K562 (cell line): ENCODE data around the gene TGFA. TPM values are rescaled to one million over a fixed set of nuclear protein-coding genes. Genes with fewer than 3 reads are reported as not detected.

ENCODE experiments used
- ARNT ChIP-seq, 2 experiments: fragments of 450-650 bp; IDR thresholded peaks; 2 replicates each; pipeline ENCODE4 v1.6.1; 2016; ENCODE audit warnings: mild to moderate bottlenecking in 1 of 2
- FOXA3 ChIP-seq, 2 experiments: fragments of 450-650 bp in 1 of 2; sonication (generic) in 1 of 2; formaldehyde crosslinking; IDR thresholded peaks in 1 of 2; conservative IDR thresholded peaks in 1 of 2; 2 replicates each; pipeline versions ENCODE4 v1.4.0 to v1.8.0; 2020 to 2022; ENCODE audit warnings: mild to moderate bottlenecking in 2 of 2, missing genetic modification reagents in 1 of 2
- ZNF384 ChIP-seq: IDR thresholded peaks from 2 replicates; pipeline ENCODE4 v1.6.1; 2012; ENCODE audit warnings: low read depth, low read length, improper control_type of control experiment
- ZNF589 ChIP-seq: fragments of 200-800 bp; sonication (Bioruptor generic); IDR thresholded peaks from 2 replicates; pipeline ENCODE4 v1.6.1; 2016; ENCODE audit warnings: low read depth, missing genetic modification characterization, missing compliant biosample characterization
- polyA plus RNA-seq, 8 experiments: library from polyadenylated mRNA; depleted of rRNA in 4 of 8; stranded (reverse) in 5 of 8; unstranded in 3 of 8; fragments of >200 nt; fragmentation: Nextera tagmentation in 2 of 8; fragmentation: Illumina TruSeq in 1 of 8; extraction: Ambion mirVana in 2 of 8; extraction: Trizol in 1 of 8; gene quantifications; 2 replicates each; pipeline versions ENCODE4 v1.2.1 to v1.2.3, GENCODE V29; 2011 to 2014; ENCODE audit warnings: inconsistent platforms in 1 of 8, missing spikeins in 1 of 8
- total RNA-seq, 7 experiments: library from RNA; depleted of rRNA in 6 of 7; stranded (reverse); fragments of >200 nt in 6 of 7; fragmentation: Illumina TruSeq in 2 of 7; extraction: Trizol in 2 of 7; gene quantifications; 2 replicates each; pipeline versions ENCODE4 v1.2.1 to v1.2.3, GENCODE V29; 2011 to 2021; ENCODE audit warnings: low replicate concordance in 1 of 7
- TF ChIP-seq, protein P1 (sequence below), 2 experiments: fragments of 450-650 bp in 1 of 2; sonication (generic) in 1 of 2; formaldehyde crosslinking in 1 of 2; IDR thresholded peaks; 2 replicates each; pipeline versions ENCODE4 v1.7.1 to v1.9.0; 2016 to 2022; ENCODE audit warnings: inconsistent platforms in 1 of 2, mild to moderate bottlenecking in 1 of 2, missing genetic modification reagents in 1 of 2
- TF ChIP-seq, protein P2 (sequence below): fragments of 250-450 bp; sonication (Bioruptor Pico); IDR thresholded peaks from 2 replicates; pipeline ENCODE4 v1.8.0; 2022; ENCODE audit warnings: moderate library complexity, mild to moderate bottlenecking, inconsistent platforms
- TF ChIP-seq, protein P3 (sequence below): sonication (generic); formaldehyde crosslinking; IDR thresholded peaks from 2 replicates; pipeline ENCODE4 v1.8.0; 2022; ENCODE audit warnings: mild to moderate bottlenecking, missing genetic modification reagents
- TF ChIP-seq, protein P4 (sequence below): fragments of 450-650 bp; IDR thresholded peaks from 2 replicates; pipeline ENCODE4 v1.6.1; 2017; ENCODE audit warnings: antibody characterized with exemption, mild to moderate bottlenecking

Gene TGFA
- total and polyA plus RNA-seq, 9 of the 15 experiments (the other 6 are each of a cell fraction or from before 2014, with no cell fraction given): not detected

DNA sequence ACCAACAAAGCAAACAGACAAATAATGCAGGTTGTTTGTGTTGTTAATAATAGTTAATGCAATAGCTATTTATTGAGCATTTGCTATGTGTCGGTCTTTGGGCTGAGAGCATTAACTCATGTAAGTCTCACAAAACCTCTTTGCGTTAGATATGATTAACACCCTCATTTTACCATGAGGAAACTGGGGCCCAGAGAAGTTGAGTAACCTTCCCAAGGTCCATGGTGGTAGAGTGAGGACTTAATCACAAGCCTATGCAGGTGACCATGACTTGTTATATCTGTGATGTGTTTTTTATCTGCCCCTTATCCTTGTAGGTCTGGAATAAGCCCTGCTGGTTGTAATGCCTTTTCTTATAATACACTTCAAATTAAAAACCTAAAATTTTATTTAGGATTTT lies 127.3 kb downstream of the TGFA start (continued):
- TF ChIP-seq, protein P1, sequence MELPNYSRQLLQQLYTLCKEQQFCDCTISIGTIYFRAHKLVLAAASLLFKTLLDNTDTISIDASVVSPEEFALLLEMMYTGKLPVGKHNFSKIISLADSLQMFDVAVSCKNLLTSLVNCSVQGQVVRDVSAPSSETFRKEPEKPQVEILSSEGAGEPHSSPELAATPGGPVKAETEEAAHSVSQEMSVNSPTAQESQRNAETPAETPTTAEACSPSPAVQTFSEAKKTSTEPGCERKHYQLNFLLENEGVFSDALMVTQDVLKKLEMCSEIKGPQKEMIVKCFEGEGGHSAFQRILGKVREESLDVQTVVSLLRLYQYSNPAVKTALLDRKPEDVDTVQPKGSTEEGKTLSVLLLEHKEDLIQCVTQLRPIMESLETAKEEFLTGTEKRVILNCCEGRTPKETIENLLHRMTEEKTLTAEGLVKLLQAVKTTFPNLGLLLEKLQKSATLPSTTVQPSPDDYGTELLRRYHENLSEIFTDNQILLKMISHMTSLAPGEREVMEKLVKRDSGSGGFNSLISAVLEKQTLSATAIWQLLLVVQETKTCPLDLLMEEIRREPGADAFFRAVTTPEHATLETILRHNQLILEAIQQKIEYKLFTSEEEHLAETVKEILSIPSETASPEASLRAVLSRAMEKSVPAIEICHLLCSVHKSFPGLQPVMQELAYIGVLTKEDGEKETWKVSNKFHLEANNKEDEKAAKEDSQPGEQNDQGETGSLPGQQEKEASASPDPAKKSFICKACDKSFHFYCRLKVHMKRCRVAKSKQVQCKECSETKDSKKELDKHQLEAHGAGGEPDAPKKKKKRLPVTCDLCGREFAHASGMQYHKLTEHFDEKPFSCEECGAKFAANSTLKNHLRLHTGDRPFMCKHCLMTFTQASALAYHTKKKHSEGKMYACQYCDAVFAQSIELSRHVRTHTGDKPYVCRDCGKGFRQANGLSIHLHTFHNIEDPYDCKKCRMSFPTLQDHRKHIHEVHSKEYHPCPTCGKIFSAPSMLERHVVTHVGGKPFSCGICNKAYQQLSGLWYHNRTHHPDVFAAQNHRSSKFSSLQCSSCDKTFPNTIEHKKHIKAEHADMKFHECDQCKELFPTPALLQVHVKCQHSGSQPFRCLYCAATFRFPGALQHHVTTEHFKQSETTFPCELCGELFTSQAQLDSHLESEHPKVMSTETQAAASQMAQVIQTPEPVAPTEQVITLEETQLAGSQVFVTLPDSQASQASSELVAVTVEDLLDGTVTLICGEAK (IDR thresholded peaks at IDR 0.05): no peak
- TF ChIP-seq, protein P1 (CRISPR knock-in tag; IDR thresholded peaks at IDR 0.05): no peak
- TF ChIP-seq, protein P2, sequence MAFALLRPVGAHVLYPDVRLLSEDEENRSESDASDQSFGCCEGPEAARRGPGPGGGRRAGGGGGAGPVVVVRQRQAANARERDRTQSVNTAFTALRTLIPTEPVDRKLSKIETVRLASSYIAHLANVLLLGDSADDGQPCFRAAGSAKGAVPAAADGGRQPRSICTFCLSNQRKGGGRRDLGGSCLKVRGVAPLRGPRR: no peak
- TF ChIP-seq, protein P3, sequence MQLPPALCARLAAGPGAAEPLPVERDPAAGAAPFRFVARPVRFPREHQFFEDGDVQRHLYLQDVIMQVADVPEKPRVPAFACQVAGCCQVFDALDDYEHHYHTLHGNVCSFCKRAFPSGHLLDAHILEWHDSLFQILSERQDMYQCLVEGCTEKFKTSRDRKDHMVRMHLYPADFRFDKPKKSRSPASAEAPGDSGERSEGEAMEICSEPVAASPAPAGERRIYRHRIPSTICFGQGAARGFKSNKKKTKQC (CRISPR knock-in tag): no peak
- TF ChIP-seq, protein P4, sequence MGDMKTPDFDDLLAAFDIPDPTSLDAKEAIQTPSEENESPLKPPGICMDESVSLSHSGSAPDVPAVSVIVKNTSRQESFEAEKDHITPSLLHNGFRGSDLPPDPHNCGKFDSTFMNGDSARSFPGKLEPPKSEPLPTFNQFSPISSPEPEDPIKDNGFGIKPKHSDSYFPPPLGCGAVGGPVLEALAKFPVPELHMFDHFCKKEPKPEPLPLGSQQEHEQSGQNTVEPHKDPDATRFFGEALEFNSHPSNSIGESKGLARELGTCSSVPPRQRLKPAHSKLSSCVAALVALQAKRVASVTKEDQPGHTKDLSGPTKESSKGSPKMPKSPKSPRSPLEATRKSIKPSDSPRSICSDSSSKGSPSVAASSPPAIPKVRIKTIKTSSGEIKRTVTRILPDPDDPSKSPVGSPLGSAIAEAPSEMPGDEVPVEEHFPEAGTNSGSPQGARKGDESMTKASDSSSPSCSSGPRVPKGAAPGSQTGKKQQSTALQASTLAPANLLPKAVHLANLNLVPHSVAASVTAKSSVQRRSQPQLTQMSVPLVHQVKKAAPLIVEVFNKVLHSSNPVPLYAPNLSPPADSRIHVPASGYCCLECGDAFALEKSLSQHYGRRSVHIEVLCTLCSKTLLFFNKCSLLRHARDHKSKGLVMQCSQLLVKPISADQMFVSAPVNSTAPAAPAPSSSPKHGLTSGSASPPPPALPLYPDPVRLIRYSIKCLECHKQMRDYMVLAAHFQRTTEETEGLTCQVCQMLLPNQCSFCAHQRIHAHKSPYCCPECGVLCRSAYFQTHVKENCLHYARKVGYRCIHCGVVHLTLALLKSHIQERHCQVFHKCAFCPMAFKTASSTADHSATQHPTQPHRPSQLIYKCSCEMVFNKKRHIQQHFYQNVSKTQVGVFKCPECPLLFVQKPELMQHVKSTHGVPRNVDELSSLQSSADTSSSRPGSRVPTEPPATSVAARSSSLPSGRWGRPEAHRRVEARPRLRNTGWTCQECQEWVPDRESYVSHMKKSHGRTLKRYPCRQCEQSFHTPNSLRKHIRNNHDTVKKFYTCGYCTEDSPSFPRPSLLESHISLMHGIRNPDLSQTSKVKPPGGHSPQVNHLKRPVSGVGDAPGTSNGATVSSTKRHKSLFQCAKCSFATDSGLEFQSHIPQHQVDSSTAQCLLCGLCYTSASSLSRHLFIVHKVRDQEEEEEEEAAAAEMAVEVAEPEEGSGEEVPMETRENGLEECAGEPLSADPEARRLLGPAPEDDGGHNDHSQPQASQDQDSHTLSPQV: no peak
- TF ChIP-seq FOXA3 (CRISPR knock-in tag; conservative IDR thresholded peaks at IDR 0.05 in 1 of 2, IDR thresholded peaks at IDR 0.05 in 1 of 2) (no peak), ZNF384 (no peak), ARNT (IDR thresholded peaks at IDR 0.05) (no peak), ZNF589 (no peak)
